Stimulated activated CD8-positive, alpha-beta memory T cell treated with anti-CD3 and anti-CD28 coated beads, Interleukin-15, amount 100 ng/mL, for 1 hour (primary cell): ENCODE results near the gene SLC25A30.
A peak's percentile ranks its signal among the peaks of the same experiment; 100 is the strongest.

Experiments used
- DNase-seq: peaks from one replicate; pipeline ENCODE4 v3.0.0-alpha.2; 2020; ENCODE audit warnings: low read depth

SLC25A30 gene, protein sequence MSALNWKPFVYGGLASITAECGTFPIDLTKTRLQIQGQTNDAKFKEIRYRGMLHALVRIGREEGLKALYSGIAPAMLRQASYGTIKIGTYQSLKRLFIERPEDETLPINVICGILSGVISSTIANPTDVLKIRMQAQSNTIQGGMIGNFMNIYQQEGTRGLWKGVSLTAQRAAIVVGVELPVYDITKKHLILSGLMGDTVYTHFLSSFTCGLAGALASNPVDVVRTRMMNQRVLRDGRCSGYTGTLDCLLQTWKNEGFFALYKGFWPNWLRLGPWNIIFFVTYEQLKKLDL

DNA sequence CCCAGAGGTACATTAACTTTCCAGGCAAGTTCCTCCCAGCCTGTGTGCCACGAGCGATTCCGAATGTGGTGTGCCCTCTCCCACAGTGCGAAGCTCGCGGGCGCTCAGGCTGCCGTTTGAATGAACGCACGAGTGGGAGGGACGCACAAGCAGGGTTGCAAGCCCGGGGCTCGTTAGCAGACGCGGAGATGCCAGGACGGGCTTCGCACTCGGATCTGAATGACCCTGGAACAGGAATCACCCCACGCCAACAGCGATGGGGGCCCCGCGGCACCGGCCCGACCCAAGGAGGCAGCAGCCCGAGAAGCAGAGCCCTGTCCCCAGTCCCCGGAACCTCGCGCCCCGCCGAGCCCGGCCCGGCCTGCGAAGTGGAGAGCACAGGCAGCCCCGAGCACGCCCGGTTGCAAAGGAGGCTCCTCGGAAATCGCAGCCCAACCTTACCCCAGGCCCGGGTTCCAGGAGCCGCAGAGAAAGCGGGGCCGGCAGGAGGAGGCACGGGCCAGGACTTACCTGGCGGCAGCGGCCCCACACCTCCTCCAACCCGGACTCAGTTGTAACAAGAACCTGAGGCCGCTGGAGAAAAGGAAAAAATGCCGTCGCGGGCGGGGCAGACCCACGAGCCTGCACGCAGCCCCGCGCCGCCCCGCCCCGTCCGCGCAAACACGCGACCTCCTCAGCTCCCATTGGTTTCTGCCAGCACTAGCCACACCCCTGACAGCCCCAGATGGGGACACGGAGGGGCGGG is at the start of gene SLC25A30:
TSS of gene SLC25A30 (minus strand) at position 584 of the 745 bp plus-strand sequence. CDS start 6,948 bp downstream, outside the sequence.
- DNase-seq, result peak; percentile 79

DNA sequence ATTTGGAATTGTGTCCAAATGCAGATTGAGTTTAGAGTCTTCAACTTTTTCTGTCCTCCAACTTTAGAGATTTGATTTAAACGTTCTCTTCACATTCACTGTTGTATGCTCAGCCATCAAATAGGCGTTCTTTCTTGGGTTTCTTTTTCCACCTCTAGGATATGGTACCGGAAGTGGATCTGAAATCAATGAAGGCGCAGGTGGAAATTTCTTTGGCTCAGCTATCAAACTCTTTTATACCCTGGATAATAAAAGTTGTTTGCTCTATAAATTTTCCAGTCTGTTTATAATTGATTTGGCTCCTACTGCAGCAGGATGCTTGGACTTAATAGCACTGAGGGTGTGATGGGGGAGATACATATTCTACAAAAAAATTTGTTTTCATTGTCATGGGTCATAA is 48.2 kb upstream of the SLC25A30 start:
- DNase-seq, result no peak

DNA sequence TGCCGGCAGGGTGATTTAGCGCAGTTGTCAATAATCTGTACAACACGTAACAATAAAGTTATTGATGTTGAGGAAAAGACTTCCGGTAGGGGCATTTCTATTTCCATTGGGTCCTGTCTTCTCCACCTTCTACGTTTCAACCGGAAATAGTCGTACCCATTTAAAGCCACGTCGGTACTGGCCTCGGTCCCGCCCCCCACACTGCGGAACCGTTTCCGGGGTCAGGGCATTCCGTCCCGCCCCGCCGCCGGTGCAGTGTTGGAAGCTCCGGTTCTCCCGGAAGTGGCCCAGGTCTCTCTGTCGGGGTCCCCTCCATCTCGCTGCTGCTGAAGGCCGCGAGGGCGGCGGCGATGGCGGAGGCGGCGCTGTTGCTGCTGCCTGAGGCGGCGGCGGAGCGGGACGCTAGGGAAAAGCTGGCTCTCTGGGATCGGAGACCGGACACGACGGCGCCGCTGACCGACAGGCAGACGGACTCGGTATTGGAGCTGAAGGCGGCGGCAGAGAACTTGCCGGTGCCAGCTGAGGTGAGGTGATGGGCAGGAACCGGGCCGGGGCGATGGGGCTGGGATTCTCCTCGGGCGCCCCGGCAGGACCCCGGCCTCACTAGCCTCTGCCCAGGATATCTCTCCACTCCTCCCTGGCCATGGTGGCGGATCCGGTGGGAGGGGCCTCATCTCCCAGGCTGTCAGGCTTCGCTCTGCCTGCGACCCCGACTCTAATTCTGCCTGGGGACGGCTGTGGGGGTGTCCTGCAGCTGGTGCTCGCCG is 46.7 kb upstream of the SLC25A30 start, which contains the start of gene COG3:
TSS of gene COG3 (plus strand) at position 253 of the 767 bp plus-strand sequence. CDS start at position 351, 98 bp downstream.
- peak; percentile 87 for DNase-seq

DNA sequence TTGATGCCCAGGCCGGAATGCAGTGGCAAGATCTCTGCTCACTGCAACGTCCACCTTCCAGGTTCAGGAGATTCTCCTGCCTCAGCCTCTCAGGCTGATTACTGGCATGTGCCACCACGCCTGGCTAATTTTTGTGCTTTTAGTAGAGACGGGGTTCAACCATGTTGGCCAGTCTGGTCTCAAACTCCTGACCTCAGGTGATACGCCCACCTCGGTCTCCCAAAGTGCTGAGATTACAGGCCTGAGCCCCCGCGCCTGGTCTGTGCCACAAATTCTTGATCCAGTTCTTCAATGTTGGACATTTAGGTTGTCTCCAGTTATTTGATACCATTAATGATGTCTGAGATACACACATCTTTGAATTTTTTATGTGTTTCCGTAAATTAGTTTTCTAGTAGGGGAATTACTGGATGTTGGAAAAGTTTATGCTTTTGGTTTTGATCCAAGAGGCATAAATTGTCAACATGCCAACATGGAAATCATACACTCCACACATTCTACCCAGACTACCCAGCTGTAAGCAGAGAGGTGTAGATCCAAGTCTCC is 46.0 kb upstream of the SLC25A30 start:
- no peak for DNase-seq

DNA sequence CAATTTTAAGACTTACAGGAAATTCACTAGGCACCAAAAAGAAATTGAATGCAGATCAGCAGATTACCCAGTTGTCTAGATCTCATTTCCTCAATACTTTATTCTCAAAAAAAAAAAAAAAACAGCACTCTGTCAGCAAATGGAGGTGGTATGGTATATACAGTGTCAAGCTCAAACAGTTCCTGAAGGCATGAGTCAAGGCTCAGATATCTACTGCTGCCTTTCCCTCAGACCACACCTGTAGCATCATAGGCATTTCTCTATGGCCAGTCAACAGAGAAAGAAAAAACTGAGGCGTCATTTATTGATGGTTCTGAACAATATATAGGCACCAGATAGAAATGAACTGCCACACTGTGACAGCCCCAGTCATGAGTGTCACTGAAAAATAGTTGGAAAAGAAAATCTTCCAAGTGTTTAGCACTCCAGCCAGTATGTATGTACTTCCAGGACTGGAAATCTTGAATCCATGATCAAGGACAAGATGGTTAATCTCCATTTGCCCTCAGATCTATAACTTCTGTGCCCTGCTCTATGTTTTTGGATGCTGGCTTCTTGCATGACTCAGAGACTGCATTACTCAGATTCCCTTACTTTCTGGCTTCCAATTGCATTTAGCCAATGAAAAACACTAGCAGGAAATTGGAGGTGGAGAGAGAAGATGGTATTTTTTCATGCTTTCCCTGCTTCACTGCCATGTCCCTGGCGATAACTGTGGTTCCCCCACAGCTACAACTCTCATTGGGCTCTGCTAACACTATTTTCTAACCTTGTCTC is 38.2 kb upstream of the SLC25A30 start:
- no peak for DNase-seq

DNA sequence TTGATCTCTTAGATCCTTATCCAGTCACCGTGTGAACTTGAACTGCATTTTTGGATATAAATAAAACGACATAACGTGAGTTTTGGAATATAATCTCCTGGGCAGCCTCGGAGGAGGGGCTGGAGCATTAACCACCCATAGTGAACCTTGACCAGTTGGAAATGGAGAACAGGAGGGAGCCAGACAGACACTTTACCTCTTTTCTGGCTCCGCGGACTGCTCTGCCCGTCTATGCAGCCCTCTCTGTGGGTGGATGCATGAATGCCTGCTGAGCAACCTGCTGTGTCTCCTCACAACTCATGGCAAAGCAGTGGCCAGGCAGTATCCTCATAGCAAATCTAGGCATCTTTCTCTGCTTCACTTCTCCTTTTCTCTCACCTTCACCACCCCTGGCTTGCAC is 36.0 kb upstream of the SLC25A30 start:
- DNase-seq, result no peak

DNA sequence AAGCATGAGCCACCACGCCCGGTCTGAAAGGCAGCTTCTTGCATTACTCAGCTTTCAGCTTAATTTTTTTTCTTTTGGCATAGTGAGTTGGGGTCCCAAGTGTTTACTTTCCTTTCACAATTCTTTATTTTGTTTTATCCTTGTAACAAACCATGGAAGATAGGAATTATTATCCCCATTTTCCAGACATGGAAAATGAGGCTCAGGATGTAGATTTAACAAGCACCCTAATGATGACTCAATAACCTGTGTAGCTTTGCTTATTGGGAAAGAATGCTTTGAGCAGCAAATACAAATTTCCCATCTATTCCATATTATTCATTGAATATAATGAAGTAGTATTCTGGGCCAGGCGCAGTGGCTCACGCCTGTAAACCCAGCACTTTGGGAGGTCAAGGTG is 33.1 kb upstream of the SLC25A30 start:
- no peak for DNase-seq

DNA sequence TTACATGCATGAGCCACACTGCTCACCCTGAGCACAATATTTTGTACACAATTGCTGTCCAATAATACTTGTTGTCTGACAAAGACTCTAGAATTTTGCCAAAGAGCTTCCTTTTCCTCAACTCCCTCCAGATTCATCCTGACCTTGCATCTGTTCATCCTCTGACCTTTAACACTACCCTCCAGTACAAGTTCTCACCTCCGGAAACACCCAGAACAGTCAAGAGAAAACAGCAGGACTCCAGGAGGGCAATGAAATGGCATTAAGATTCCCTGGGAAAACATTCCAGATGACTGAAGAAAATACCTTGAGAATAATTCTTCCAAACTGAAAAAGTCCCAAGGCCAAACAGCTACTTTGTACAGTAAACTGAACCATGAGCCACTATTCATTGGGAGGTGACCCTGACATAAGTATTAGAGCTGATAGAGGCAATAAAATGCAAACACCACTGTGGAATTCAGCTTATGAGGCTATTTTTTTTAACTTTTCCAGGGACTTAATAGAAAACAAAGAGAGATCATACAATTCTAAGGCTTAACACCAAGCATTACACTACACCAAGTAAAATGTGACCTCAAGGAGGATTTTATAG is 30.9 kb upstream of the SLC25A30 start:
- no peak for DNase-seq

DNA sequence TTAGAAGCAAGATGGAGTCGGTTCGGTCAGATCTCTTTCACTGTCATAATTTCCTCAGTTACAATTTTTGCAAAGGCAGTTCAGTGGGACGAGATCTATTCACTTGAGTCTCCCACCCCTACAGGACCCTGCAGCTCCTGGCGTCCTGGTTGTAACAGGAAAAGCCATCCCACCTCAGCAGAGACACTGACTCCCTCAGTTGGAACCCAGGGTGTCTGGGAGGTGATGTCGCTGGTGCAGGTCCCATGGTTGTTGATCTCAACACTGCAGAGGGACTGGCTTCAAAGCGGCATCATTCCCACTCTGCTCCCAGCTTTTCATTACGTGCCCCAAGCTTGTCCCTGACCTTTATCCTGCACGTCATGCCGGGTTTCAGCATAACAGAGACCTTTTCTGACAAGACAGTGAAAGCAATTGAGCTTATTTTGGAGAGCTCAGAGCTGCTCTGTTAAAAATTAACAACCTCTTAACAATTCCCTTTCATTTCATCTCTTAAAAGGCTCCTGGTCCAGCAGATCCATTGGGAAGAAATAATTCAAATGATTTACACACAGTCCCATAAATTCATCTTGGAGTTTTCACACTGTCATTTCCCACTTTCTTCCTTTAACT is 29.0 kb upstream of the SLC25A30 start:
- DNase-seq, result no peak

DNA sequence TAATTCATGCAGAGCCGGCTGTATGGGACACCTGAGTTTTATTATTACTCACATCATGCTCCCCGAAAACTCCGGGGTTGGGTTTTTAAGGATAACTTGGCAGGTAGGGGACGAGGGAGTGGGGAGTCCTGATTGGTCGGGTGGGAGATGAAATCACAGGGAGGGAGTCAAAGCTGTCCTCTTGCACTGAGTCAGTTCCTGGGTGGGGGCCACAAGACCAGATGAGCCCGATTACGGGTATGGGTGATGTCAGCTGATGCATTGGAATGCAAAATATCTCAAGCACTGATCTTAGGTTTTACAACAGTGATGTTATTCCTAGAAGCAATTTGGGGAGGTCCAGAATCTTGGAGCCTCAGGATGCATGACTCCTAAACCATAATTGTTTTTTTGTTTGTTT is 28.0 kb upstream of the SLC25A30 start:
- DNase-seq, result no peak

DNA sequence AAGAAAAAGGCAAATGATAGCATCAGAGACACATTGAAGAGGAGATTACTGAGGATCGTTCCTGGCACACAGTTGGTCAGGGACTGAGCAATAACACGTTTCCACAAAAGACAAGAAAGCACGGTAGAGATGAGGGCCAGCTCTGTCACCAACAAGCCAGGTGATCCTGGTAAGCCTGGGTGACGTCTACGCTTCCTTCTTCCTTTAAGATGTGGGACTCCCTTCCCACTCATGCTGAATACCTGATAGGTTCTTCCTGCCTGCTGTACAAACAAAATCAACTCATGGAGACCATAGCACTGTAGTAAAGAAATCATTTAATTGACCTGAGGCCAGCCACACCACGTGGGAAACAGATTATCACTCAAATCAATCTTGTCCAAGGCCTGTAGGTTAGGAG is 26.9 kb upstream of the SLC25A30 start:
- DNase-seq, result no peak

DNA sequence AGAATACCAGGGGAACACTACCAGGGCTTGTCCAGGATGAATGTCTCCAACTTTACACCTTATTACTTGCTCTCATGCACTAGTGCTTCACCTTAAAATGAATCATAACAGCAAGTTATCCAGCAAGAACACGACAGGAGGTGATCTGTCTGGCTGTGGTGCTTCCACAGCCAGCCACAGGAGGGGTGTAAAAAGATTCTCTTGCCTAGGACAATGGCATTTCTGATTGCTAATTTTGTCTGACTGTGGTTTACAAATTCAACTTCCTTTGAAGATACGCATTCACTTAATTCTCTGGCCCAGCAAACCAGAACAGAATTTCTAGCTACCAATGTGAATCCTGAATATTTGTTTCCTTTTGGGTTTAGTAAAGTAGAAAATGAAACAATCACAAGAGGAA is 23.5 kb upstream of the SLC25A30 start:
- no peak for DNase-seq

DNA sequence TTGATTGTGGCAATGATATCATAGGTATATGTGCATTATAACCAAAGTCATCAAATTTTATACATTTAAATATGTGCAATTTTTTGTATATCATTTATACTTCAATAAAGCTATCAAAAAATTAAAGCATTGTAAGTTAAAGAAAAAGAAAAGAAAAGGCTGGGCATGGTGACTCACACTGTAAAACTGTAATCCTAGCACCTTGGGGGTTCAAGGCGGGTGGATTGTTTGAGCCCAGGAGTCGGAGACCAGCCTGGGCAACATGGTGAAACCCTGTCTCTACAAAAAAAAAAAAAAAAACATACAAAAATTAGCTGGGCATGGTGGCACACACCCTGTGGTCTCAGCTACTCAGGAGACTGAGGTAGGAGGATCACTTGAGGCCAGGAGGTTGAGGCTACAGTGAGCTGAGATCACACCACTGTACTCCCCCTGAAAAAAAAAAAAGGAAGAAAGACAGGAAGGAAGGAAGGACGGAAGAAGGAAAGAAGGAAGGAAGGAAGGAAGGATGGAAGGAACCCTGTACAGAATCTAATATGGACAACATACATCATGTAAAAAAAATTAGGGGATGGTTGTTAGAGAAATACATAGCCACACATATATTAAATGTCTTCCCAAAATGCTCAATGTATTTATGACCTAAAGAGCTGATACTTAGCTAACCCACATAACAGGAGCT is 21.7 kb upstream of the SLC25A30 start:
- no peak for DNase-seq

DNA sequence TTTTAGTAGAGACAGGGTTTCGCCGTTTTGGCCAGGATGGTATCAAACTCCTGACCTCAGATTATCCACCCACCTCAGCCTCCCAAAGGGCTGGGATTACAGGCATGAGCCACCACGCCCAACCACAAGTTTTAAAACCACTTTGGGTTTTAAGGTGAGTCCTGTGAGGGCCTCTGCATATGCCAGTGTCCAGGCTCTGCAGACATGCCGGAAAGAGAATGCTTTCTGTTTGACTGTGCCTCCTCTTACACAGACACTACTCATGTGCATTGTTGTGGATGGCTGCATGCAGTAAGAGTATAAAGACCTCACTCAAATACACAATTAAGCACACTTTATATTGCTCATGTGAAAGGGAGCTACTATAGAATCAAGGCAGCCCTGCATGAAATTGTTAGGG is 20.8 kb upstream of the SLC25A30 start:
- DNase-seq, result no peak

DNA sequence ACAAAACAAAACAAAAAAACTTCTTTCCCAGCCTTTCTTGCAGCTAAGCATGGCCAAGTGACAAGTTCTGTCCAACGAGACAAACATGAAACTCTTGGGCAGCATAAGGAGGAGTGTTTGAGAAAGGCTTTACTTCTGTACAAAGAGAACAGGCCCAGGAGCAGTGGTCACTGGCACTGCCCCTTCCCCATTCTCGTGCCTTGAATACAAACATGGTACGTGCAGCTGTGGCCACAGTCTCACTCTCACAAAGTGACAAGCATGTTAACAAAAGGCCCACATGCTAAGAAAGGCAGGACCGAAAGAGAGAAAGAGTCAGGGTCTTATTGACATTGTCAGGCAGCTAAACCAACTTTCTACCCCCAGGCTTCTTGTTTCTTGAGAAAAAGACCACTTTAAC is 19.8 kb upstream of the SLC25A30 start:
- no peak for DNase-seq

DNA sequence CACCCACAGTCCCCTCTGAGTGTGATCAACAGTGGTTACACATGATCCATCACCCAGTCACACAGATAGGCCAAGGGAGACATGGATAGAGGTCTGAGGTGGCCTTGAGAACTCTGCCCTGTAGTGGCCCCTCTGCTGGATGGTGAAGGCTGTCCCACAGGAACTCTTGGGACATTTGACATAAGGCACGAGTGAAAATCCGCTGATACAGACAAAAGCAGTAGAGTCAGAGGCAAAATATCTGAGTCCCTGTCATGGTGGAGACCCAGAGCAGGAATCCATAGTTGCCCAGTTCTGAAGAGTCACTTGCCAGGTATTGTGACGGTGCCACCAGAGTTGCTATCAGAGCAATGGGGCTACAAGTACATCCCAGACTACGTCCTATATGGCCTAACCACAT is 18.8 kb upstream of the SLC25A30 start:
- no peak for DNase-seq

DNA sequence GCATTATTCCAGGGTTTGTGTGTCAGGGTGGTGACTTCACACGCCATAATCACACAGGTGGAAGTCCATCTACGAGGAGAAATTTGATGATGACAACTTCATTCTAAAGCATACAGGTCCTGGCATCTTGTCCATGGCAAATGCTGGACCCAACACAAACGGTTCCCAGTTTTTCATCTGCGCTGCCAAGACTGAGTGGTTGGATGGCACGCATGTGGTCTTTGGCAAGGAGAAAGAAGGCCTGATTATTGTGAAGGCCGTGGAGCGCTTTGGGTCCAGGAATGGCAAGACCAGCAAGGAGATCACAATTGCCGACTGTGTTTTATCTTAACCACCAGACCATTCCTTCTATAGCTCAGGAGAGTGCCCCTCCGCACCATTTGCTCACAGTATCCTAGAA is 18.2 kb upstream of the SLC25A30 start:
- DNase-seq, result no peak

DNA sequence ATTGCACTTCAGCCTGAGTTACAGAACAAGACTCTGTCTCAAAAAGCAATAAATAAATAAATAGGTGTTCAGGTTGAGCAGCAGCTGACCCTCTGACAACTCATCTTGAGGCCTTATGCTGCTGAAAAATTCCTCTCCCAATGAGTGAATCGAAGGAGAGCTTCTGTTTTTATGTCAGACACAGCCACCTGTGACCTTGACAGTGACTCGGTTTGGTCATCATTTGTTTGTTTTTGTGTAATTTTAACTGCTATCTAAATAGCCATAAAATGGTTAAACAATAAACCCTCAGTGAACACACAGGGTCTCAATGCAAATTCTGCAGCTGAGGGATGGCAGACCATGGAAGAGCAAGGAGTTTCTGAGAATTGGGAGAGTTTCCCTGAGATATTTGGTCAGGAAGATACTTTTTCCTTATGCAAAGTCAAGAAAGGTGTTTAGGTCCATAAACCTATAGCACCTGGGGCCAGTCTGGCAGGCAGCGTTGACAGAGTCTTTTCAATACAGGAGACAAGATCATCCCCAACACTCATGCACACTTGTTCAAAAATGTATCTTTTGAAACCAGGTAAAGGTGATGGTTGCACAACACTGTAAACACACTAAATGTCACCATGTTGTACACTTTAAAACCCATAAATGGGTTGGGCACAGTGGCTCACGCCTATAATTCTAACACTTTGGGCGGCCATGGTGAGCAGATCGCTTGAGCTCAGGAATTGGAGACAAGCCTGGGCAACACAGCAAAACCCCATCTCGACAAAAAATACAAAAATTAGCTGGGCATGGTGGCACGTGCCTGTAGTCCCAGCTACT is 16.6 kb upstream of the SLC25A30 start:
- no peak for DNase-seq

DNA sequence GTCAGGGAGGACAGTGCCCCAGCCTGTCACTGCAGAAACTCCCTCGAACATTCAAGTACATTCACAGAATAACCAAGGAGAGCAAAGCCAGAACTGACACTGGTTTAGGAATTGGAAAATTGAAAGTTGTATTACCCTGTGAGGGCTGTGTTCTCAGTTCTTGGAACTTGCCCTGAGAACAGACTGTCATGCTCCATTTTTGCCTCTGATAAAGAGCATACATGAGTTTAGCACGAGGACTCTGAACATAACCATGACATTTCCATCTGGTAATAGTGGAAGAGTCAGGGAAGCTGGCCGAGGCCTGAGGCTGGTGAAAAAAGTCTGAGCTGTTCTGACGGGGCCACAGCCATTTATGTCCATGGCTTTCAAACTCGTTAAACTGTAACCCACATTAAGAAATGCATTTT is 15.2 kb upstream of the SLC25A30 start:
- no peak for DNase-seq
